ENCODE results near the gene SUGCT. TPM values are rescaled to one million over a fixed set of nuclear protein-coding genes. Genes with fewer than 3 reads are reported as not detected.

Gene SUGCT
- total and polyA plus RNA-seq, 3 donors from 2014 or later: 7.1 to 9.8 (median 8.1) TPM

- no peak for DNase-seq
- intact Hi-C loops (cut with DNase I; ENCODE audit: low total_unique reads): no loop called here
- Histone ChIP-seq H3K36me3 (ENCODE audit: low read depth, missing control alignments) (no peaks in the 10 kb centered on the region), H3K27ac (no peak overlapping the region), H3K9me3 (no peaks in the 10 kb centered on the region), H3K4me1 (peaks cover 11% of the 10 kb centered on the region), H3K4me3 (no peak overlapping the region), H3K27me3 (no peaks in the 10 kb centered on the region)
- TF ChIP-seq POLR2A (IDR thresholded peaks at IDR 0.05): no peak
- TF ChIP-seq CTCF (IDR thresholded peaks at IDR 0.05): no peak
- WGBS, 2 donors: 91 to 93% methylated on average over 4 of the region's 4 CpGs
Observed at GRCh38 chr7:40775877-40776276, 641.1 kb downstream of the SUGCT start.

- H3K9me3 ChIP-seq: no peaks in the 10 kb centered on the region
- H3K27ac ChIP-seq: no peak overlapping the region
- H3K4me3 ChIP-seq: no peak overlapping the region
- intact Hi-C loops (cut with DNase I; ENCODE audit: low total_unique reads): no loop called here
- H3K27me3 ChIP-seq: no peaks in the 10 kb centered on the region
- 82 to 86% methylated on average over 5 of the region's 5 CpGs for WGBS, 2 donors
- no peaks in the 10 kb centered on the region for H3K36me3 ChIP-seq (ENCODE audit: low read depth, missing control alignments)
- no peak for TF ChIP-seq POLR2A (IDR thresholded peaks at IDR 0.05)
- TF ChIP-seq CTCF (IDR thresholded peaks at IDR 0.05): no peak
- DNase-seq: no peak
- peaks cover 19% of the 10 kb centered on the region for H3K4me1 ChIP-seq
Observed at GRCh38 chr7:40777730-40778312, 643.0 kb downstream of the SUGCT start.

GRCh38 chr7:40780460-40780859 is 645.7 kb downstream of the SUGCT start:
- Histone ChIP-seq H3K9me3 (no peaks in the 10 kb centered on the region), H3K4me3 (no peak overlapping the region), H3K4me1 (peaks cover 15% of the 10 kb centered on the region), H3K36me3 (ENCODE audit: low read depth, missing control alignments) (no peaks in the 10 kb centered on the region), H3K27me3 (no peaks in the 10 kb centered on the region), H3K27ac (peak overlapping the region in 1 of 2 donors; percentile 48)
- 17 to 31% methylated on average over 1 of the region's 1 CpG for WGBS, 2 donors
- TF ChIP-seq CTCF (IDR thresholded peaks at IDR 0.05) (no peak), POLR2A (IDR thresholded peaks at IDR 0.05) (no peak)
- DNase-seq: no peak
- intact Hi-C loops (cut with DNase I; ENCODE audit: low total_unique reads): no loop called here

GRCh38 chr7:40782836-40783235 is 648.0 kb downstream of the SUGCT start:
- no peaks in the 10 kb centered on the region for H3K27me3 ChIP-seq
- peaks cover 15% of the 10 kb centered on the region for H3K4me1 ChIP-seq
- intact Hi-C loops (cut with DNase I; ENCODE audit: low total_unique reads): no loop called here
- no peak overlapping the region for H3K27ac ChIP-seq
- H3K4me3 ChIP-seq: no peak overlapping the region
- TF ChIP-seq CTCF (IDR thresholded peaks at IDR 0.05) (no peak), POLR2A (IDR thresholded peaks at IDR 0.05) (no peak)
- H3K36me3 ChIP-seq (ENCODE audit: low read depth, missing control alignments): no peaks in the 10 kb centered on the region
- no peaks in the 10 kb centered on the region for H3K9me3 ChIP-seq
- no peak for DNase-seq
- WGBS, 2 donors: 85 to 92% methylated on average over 2 of the region's 2 CpGs

- DNase-seq: no peak
- TF ChIP-seq POLR2A (IDR thresholded peaks at IDR 0.05) (no peak), CTCF (IDR thresholded peaks at IDR 0.05) (no peak)
- peaks cover 15% of the 10 kb centered on the region for H3K4me1 ChIP-seq
- no peaks in the 10 kb centered on the region for H3K9me3 ChIP-seq
- H3K27ac ChIP-seq: no peak overlapping the region
- H3K27me3 ChIP-seq: no peaks in the 10 kb centered on the region
- H3K4me3 ChIP-seq: no peak overlapping the region
- H3K36me3 ChIP-seq (ENCODE audit: low read depth, missing control alignments): no peaks in the 10 kb centered on the region
- intact Hi-C loops (cut with DNase I; ENCODE audit: low total_unique reads): no loop called here
- 62 to 66% methylated on average over 2 of the region's 2 CpGs for WGBS, 2 donors
Observed at GRCh38 chr7:40784176-40784575, 649.4 kb downstream of the SUGCT start.
